Spleen (tissue), 7 donors: ENCODE measurements around the gene SLC4A1AP.

Experiments used
- CTCF ChIP-seq, 11 experiments: fragments of 200-600 bp in 7 of 11; fragments of 450-650 bp in 4 of 11; sonication (generic) in 4 of 11; IDR thresholded peaks in 8 of 11; conservative IDR thresholded peaks in 3 of 11; 1 replicate in 7 of 11; 2 replicates in 4 of 11; pipeline versions ENCODE4 v1.4.0 to v1.8.0; 2016 to 2021; ENCODE audit warnings: antibody characterized with exemption in 11 of 11, inconsistent platforms in 4 of 11, mild to moderate bottlenecking in 1 of 11
- POLR2A ChIP-seq, 3 donors: fragments of 450-650 bp; IDR thresholded peaks; one replicate each; pipeline ENCODE4 v1.5.1; 2017; ENCODE audit warnings: antibody characterized with exemption in 3 of 3, mild to moderate bottlenecking in 1 of 3
- POLR2AphosphoS5 ChIP-seq, 3 donors: sonication (generic); formaldehyde crosslinking; IDR thresholded peaks; one replicate each; pipeline ENCODE4 v1.5.1; 2017; ENCODE audit warnings: antibody characterized with exemption in 3 of 3
- donor health status: DM: no; HTN: no; CAD: no; lungs with moderate emphysema.
- donor health status: DM: no; HTN: no; CAD: no.
- donor health status: DM: no; HTN: no; CAD: no.

GRCh38 chr2:27739058-27739373, 75.3 kb downstream of the SLC4A1AP start:
- TF ChIP-seq POLR2A (IDR thresholded peaks at IDR 0.05), result no peak
- no peak for TF ChIP-seq CTCF (IDR thresholded peaks at IDR 0.05 in 8 of 11, conservative IDR thresholded peaks at IDR 0.05 in 3 of 11)
- TF ChIP-seq POLR2AphosphoS5 (IDR thresholded peaks at IDR 0.05), result no peak
